ENCODE results near the gene ENO4. TPM values are rescaled to one million over a fixed set of nuclear protein-coding genes. Genes with fewer than 3 reads are reported as not detected.

The ENO4 gene
- total and polyA plus RNA-seq, 9 of the 15 experiments (the other 6 are each of a cell fraction or from before 2014, with no cell fraction given): 0.07 TPM; not detected in 8

GRCh38 chr10:116888380-116889055 is 39.2 kb downstream of the ENO4 start:
- BruUV-seq (replicated peaks): no TSS peak
- H3K36me3 ChIP-seq (ENCODE audit: control insufficient read depth, insufficient read depth, low read length): peaks cover 32% of the 10 kb centered on the region; the same call in 2 of the 3 replicates
- no peak overlapping the region for H3K9ac ChIP-seq (ENCODE audit: insufficient read depth in 1 of 2, low read depth in 2 of 2, low read length in 2 of 2)
- whole genome bisulfite sequencing (ENCODE audit: insufficient coverage, low coverage, missing lambda C conversion rate): 83% methylated on average over 7 of the region's 7 CpGs
- no peak for TF ChIP-seq TFAM (CRISPR knock-in tag; conservative IDR thresholded peaks at IDR 0.05)
- TF ChIP-seq NFE2L1 (tag; IDR thresholded peaks at IDR 0.05; ENCODE audit: borderline replicate concordance, low read depth): no peak
- TF ChIP-seq, protein P1, sequence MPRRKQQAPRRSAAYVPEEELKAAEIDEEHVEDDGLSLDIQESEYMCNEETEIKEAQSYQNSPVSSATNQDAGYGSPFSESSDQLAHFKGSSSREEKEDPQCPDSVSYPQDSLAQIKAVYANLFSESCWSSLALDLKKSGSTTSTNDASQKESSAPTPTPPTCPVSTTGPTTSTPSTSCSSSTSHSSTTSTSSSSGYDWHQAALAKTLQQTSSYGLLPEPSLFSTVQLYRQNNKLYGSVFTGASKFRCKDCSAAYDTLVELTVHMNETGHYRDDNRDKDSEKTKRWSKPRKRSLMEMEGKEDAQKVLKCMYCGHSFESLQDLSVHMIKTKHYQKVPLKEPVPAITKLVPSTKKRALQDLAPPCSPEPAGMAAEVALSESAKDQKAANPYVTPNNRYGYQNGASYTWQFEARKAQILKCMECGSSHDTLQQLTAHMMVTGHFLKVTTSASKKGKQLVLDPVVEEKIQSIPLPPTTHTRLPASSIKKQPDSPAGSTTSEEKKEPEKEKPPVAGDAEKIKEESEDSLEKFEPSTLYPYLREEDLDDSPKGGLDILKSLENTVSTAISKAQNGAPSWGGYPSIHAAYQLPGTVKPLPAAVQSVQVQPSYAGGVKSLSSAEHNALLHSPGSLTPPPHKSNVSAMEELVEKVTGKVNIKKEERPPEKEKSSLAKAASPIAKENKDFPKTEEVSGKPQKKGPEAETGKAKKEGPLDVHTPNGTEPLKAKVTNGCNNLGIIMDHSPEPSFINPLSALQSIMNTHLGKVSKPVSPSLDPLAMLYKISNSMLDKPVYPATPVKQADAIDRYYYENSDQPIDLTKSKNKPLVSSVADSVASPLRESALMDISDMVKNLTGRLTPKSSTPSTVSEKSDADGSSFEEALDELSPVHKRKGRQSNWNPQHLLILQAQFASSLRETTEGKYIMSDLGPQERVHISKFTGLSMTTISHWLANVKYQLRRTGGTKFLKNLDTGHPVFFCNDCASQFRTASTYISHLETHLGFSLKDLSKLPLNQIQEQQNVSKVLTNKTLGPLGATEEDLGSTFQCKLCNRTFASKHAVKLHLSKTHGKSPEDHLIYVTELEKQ (CRISPR knock-in tag; IDR thresholded peaks at IDR 0.05): no peak
- TF ChIP-seq ELF2 (CRISPR knock-in tag; IDR thresholded peaks at IDR 0.05): no peak
- TF ChIP-seq NBN (IDR thresholded peaks at IDR 0.05; ENCODE audit: low read depth): no peak
- no peak for TF ChIP-seq ZNF280A (IDR thresholded peaks at IDR 0.05; ENCODE audit: low read depth, partially characterized antibody)
- no peak for TF ChIP-seq CSDE1 (IDR thresholded peaks at IDR 0.05)
- TF ChIP-seq FOXK1 (CRISPR knock-in tag; IDR thresholded peaks at IDR 0.05; ENCODE audit: borderline replicate concordance): no peak
- no peak for TF ChIP-seq TCF7L2 (IDR thresholded peaks at IDR 0.05; ENCODE audit: low read depth, low read length)
- TF ChIP-seq PHB2 (IDR thresholded peaks at IDR 0.05; ENCODE audit: low read depth): no peak
- TF ChIP-seq, protein P2, sequence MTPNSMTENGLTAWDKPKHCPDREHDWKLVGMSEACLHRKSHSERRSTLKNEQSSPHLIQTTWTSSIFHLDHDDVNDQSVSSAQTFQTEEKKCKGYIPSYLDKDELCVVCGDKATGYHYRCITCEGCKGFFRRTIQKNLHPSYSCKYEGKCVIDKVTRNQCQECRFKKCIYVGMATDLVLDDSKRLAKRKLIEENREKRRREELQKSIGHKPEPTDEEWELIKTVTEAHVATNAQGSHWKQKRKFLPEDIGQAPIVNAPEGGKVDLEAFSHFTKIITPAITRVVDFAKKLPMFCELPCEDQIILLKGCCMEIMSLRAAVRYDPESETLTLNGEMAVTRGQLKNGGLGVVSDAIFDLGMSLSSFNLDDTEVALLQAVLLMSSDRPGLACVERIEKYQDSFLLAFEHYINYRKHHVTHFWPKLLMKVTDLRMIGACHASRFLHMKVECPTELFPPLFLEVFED (CRISPR knock-in tag; conservative IDR thresholded peaks at IDR 0.05): no peak
- TF ChIP-seq ZNF140 (CRISPR knock-in tag; IDR thresholded peaks at IDR 0.05): no peak
- no peak for TF ChIP-seq ZNF347 (CRISPR knock-in tag; IDR thresholded peaks at IDR 0.05; ENCODE audit: low read depth)
- TF ChIP-seq ETV1 (tag; conservative IDR thresholded peaks at IDR 0.05; ENCODE audit: low read depth): no peak
- no peak for TF ChIP-seq ZNF707 (CRISPR knock-in tag; conservative IDR thresholded peaks at IDR 0.05)
- no peak for TF ChIP-seq ZNF316 (IDR thresholded peaks at IDR 0.05)
- ATAC-seq (no peak), FAIRE-seq (no peak), DNase-seq (ENCODE audit: extremely low read depth in 1 of 4, low spot score in 3 of 4) (no peak)
- no peaks in the 10 kb centered on the region for H3K9me1 ChIP-seq (ENCODE audit: control insufficient read depth, insufficient read depth, low read length)
- ChIA-PET POLR2A (no interaction called here), CTCF (ENCODE audit: low intra/inter-chr PET ratio) (no interaction called here)
- intact Hi-C loops (cut with micrococcal nuclease): no loop called here
- H3K27ac ChIP-seq (ENCODE audit: extremely low read depth, low read depth, low read length): no peak overlapping the region
- no peak overlapping the region for H2AFZ ChIP-seq (ENCODE audit: low read depth, low read length)
- no peak overlapping the region for H3K4me3 ChIP-seq
- no peak overlapping the region for H3K4me2 ChIP-seq (ENCODE audit: insufficient read depth, low read length)
- H4K20me1 ChIP-seq (replicated peaks; ENCODE audit: control insufficient read depth, insufficient read depth, low read length): no peaks in the 10 kb centered on the region
- in situ Hi-C loops (cut with MboI): no loop called here
- no peaks in the 10 kb centered on the region for H3K4me1 ChIP-seq (replicated peaks in 1 of 2; ENCODE audit: control insufficient read depth in 2 of 2, insufficient read depth in 2 of 2, low read length in 2 of 2)
- H3K9me3 ChIP-seq (replicated peaks; ENCODE audit: control insufficient read depth, insufficient read depth, low read depth, low read length): no peaks in the 10 kb centered on the region
- H3K27me3 ChIP-seq (ENCODE audit: control insufficient read depth in 2 of 2, insufficient read depth in 2 of 2, low read length in 2 of 2): no peaks in the 10 kb centered on the region
- H3K79me2 ChIP-seq (ENCODE audit: control insufficient read depth, insufficient read depth, low read length): no peaks in the 10 kb centered on the region
